Vagina (tissue), 2 donors: ENCODE measurements around the gene TMX2. TPM values are rescaled to one million over a fixed set of nuclear protein-coding genes. Genes with fewer than 3 reads are reported as not detected.

ENCODE experiments used
- DNase-seq, 2 donors: peaks; one replicate each; pipeline ENCODE4 v3.0.0-alpha.2; 2017; ENCODE audit errors: extremely low spot score in 2 of 2
- H3K27ac ChIP-seq: fragments of 200-600 bp; sonication (generic); one replicate; pipeline ENCODE4 v1.5.1; 2019
- H3K27me3 ChIP-seq: fragments of 200-600 bp; sonication (generic); one replicate; pipeline ENCODE4 v1.5.1; 2019
- H3K36me3 ChIP-seq, 2 donors: fragments of 200-600 bp; sonication (generic); one replicate each; pipeline ENCODE4 v1.5.1; 2017 to 2019
- H3K4me1 ChIP-seq: fragments of 200-600 bp; sonication (generic); one replicate; pipeline ENCODE4 v1.5.1; 2019
- H3K4me3 ChIP-seq, 2 donors: fragments of 200-600 bp; sonication (generic); 1 replicate in 1 of 2; 2 replicates in 1 of 2; pipeline ENCODE4 v1.5.1; 2016 to 2019
- H3K9me3 ChIP-seq: fragments of 200-600 bp; sonication (generic); one replicate; pipeline ENCODE4 v1.5.1; 2019
- POLR2A ChIP-seq, 2 donors: fragments of 450-650 bp; IDR thresholded peaks; one replicate each; pipeline ENCODE4 v1.6.1; 2017; ENCODE audit warnings: antibody characterized with exemption in 2 of 2, mild to moderate bottlenecking in 2 of 2, moderate library complexity in 2 of 2
- POLR2AphosphoS5 ChIP-seq, 2 donors: sonication (generic); formaldehyde crosslinking; IDR thresholded peaks; one replicate each; pipeline ENCODE4 v1.9.0; 2017; ENCODE audit warnings: antibody characterized with exemption in 2 of 2, mild to moderate bottlenecking in 2 of 2, low read depth in 1 of 2; ENCODE audit not compliant: insufficient read depth in 1 of 2
- intact Hi-C: fragments of 100-400 bp; cut with DNase I; formaldehyde crosslinking; loops from one replicate; pipeline ENCODE4 v1.15.1; 2023
- small RNA-seq: library from RNA; depleted of rRNA; stranded (forward); fragments of <200 nt; gene quantifications from one replicate; pipeline ENCODE3, GENCODE V24; 2016
- total RNA-seq: library from RNA; depleted of rRNA; stranded (reverse); fragments of >200 nt; gene quantifications from one replicate; pipeline ENCODE4 v1.2.3, GENCODE V29; 2016
- TF ChIP-seq, protein P1 (sequence below), 3 experiments: fragments of 450-650 bp in 2 of 3; fragments of 200-600 bp in 1 of 3; sonication (generic) in 1 of 3; IDR thresholded peaks; one replicate each; pipeline ENCODE4 v1.5.1; 2017 to 2019; ENCODE audit warnings: antibody characterized with exemption in 3 of 3, mild to moderate bottlenecking in 2 of 3, moderate library complexity in 2 of 3

The TMX2 gene
- total RNA-seq, 1 donor from 2014 or later, result 44.4 TPM

DNA sequence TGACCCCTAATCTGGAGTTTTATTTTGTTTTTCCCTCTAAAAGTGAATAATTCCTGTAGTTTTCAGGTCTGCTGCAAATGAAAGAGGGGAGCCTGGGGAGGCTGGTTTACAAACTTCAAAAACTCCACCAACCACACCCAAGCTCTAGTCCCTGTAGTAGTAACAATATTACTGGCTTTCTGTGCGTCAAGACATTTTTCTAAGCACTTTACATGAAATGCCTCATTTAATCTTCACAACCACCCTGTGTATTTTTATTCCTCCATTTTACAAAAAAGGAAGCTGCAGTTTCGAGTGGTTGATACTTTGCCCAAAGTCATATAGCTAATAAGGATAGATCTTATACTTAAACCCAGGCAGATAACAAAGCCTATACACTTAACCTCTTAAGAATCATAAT, 72.7 kb downstream of the TMX2 start:
- no peak for DNase-seq
- H3K4me1 ChIP-seq, result peaks cover 96% of the 10 kb centered on the region
- no peaks in the 10 kb centered on the region for H3K9me3 ChIP-seq
- H3K36me3 ChIP-seq, result no peaks in the 10 kb centered on the region
- intact Hi-C loops, result no loop called here
- H3K4me3 ChIP-seq, result no peak overlapping the region
- TF ChIP-seq, protein P1, sequence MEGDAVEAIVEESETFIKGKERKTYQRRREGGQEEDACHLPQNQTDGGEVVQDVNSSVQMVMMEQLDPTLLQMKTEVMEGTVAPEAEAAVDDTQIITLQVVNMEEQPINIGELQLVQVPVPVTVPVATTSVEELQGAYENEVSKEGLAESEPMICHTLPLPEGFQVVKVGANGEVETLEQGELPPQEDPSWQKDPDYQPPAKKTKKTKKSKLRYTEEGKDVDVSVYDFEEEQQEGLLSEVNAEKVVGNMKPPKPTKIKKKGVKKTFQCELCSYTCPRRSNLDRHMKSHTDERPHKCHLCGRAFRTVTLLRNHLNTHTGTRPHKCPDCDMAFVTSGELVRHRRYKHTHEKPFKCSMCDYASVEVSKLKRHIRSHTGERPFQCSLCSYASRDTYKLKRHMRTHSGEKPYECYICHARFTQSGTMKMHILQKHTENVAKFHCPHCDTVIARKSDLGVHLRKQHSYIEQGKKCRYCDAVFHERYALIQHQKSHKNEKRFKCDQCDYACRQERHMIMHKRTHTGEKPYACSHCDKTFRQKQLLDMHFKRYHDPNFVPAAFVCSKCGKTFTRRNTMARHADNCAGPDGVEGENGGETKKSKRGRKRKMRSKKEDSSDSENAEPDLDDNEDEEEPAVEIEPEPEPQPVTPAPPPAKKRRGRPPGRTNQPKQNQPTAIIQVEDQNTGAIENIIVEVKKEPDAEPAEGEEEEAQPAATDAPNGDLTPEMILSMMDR (IDR thresholded peaks at IDR 0.05), result no peak
- TF ChIP-seq POLR2A (IDR thresholded peaks at IDR 0.05) (no peak), POLR2AphosphoS5 (IDR thresholded peaks at IDR 0.05; ENCODE audit: insufficient read depth in 1 of 2, low read depth in 1 of 2) (no peak)
- H3K27me3 ChIP-seq, result no peaks in the 10 kb centered on the region
- no peak overlapping the region for H3K27ac ChIP-seq

DNA sequence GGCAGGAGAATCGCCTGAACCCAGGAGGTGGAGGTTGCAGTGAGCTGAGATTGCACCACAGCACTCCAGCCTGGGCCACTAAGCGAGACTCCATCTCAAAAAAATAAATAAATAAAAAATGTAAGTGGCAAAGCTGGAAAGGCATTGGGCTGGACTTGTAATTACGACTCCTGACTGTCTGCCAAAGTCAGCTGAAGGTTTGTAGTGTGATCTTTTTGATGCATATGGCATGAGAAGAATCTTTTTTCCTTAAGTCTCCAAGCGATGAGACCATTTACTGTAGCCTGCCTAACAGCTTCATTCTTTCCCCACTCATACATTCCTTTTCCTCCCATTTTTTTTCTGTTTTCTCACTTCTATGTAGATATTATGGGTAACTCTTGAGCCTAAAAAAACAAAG, 74.0 kb downstream of the TMX2 start:
- Histone ChIP-seq H3K4me3 (no peak overlapping the region), H3K9me3 (no peaks in the 10 kb centered on the region), H3K27me3 (no peaks in the 10 kb centered on the region), H3K4me1 (peaks cover 96% of the 10 kb centered on the region), H3K36me3 (no peaks in the 10 kb centered on the region), H3K27ac (peak overlapping the region; percentile 42)
- DNase-seq, result no peak
- no peak for TF ChIP-seq POLR2A (IDR thresholded peaks at IDR 0.05)
- TF ChIP-seq, protein P1 (IDR thresholded peaks at IDR 0.05), result no peak
- no peak for TF ChIP-seq POLR2AphosphoS5 (IDR thresholded peaks at IDR 0.05; ENCODE audit: insufficient read depth in 1 of 2, low read depth in 1 of 2)
- intact Hi-C loops, result no loop called here

DNA sequence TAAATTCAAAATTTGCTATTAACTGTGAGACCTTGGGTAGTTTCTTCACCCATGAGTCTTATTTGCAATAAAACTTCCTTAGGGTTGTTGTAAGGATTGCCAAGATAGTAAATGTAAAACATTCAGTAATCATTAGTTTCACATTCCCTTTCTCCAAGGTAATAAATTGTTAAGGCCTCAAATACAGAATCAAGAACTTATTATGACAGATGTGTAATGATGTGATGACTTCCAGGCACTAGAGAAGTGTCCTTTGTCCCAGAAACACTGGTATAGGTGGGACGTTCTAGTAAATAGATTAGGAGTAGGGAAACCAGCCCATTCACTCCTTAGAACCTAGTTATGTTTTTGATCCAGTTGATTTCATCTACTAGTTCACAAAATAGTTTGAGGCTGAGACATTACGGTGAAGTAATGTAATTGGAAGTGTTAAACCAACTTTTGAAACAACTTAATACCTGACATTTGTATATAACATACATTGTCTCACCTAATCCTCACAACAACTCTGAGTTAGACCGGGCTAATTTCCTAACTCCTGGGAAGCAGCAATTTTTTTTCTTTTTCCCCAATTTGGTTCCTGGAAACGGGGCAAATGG, 74.7 kb downstream of the TMX2 start:
- Histone ChIP-seq H3K4me3 (no peak overlapping the region), H3K36me3 (no peaks in the 10 kb centered on the region), H3K4me1 (peaks cover 96% of the 10 kb centered on the region), H3K27ac (peak overlapping the region; percentile 42), H3K27me3 (no peaks in the 10 kb centered on the region), H3K9me3 (no peaks in the 10 kb centered on the region)
- TF ChIP-seq POLR2A (IDR thresholded peaks at IDR 0.05) (no peak), POLR2AphosphoS5 (IDR thresholded peaks at IDR 0.05; ENCODE audit: insufficient read depth in 1 of 2, low read depth in 1 of 2) (no peak)
- TF ChIP-seq, protein P1 (IDR thresholded peaks at IDR 0.05), result no peak
- intact Hi-C loops, result no loop called here
- DNase-seq, result no peak

DNA sequence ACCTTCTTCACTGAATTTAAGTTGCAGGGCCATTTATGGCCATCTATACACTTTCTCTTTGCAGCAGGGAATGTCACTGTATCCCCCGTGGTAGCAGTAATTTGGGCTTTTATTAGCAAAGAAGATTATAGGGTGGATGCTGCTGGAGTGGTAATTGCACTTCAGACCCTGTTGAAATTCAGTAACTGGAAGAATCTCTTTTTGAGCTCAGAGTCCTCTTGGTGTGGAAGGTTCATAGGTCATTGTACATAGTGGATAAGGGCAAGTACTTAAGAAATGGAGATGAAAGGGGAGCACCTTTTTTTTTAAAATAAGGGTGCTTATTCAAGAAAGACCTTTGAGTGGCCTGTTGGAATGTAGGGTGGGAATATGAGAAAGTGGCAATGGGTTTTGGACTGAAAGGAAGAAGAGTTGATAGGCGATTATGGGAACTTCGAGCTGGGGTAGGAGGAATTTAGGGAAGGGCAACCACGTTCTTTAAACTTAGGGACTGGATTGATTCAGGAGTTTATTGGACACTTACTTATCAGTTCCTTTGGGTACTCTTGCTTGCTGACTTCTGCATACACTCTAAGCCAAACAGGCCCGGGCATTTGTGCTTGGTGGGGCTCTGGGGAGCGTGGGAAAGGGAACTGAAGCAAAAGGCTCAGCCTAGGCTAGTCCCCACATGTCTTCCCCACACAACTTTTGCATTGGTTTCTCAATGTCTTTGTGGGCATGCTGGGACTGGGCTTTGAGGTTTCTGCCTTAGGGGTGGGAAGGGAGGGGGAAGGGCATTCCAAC, 75.7 kb downstream of the TMX2 start:
- Histone ChIP-seq H3K4me3 (no peak overlapping the region), H3K9me3 (no peaks in the 10 kb centered on the region), H3K27me3 (no peaks in the 10 kb centered on the region), H3K4me1 (peaks cover 98% of the 10 kb centered on the region), H3K27ac (peak overlapping the region; percentile 42), H3K36me3 (no peaks in the 10 kb centered on the region)
- TF ChIP-seq POLR2AphosphoS5 (IDR thresholded peaks at IDR 0.05; ENCODE audit: insufficient read depth in 1 of 2, low read depth in 1 of 2) (peak in 1 of 2 donors; percentile 46), POLR2A (IDR thresholded peaks at IDR 0.05) (no peak)
- intact Hi-C loops, result no loop called here
- no peak for DNase-seq

DNA sequence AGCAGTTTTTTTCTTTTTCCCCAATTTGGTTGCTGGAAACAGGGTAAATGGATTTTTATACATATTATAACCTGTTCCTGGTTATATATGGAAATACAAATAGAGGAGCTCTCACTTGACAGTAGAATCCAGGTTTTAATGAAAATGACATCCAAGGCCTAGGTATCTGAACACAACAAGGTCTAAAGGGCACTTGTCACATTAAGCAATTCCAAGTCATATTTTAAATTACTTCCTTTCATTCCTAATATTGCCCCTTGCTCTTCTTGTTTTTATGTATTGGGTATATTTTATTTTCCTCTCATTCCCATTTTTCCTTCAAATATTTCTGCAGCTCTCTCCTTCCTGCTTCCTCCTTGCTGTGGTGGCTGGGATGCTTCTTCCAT, 76.3 kb downstream of the TMX2 start:
- Histone ChIP-seq H3K27ac (peak overlapping the region; percentile 28), H3K9me3 (no peaks in the 10 kb centered on the region), H3K4me3 (no peak overlapping the region), H3K36me3 (peaks cover 0 to 3% of the 10 kb centered on the region in 2 donors), H3K27me3 (no peaks in the 10 kb centered on the region), H3K4me1 (peaks cover 99% of the 10 kb centered on the region)
- TF ChIP-seq POLR2A (IDR thresholded peaks at IDR 0.05) (no peak), POLR2AphosphoS5 (IDR thresholded peaks at IDR 0.05; ENCODE audit: insufficient read depth in 1 of 2, low read depth in 1 of 2) (no peak)
- TF ChIP-seq, protein P1 (IDR thresholded peaks at IDR 0.05), result no peak
- DNase-seq, result no peak
- intact Hi-C loops, result no loop called here

Small RNAs within 50 kb of the gene (small RNA-seq; reads per million reads assigned to genes)
- not detected for gene TMX2-CTNND1

Other genes with a start within 250 kb of the TMX2 start
- 22.6 TPM for gene SLC43A1, start 196.9 kb upstream of the TMX2 start, total RNA-seq
- 45.2 TPM for gene TIMM10, start 181.8 kb upstream of the TMX2 start, total RNA-seq
- gene SMTNL1, start 175.0 kb upstream of the TMX2 start, total RNA-seq, result not detected
- 48.1 TPM for gene UBE2L6, start 144.9 kb upstream of the TMX2 start, total RNA-seq
- 779 TPM for gene SERPING1, start 114.9 kb upstream of the TMX2 start, total RNA-seq
- 2.7 TPM for gene YPEL4, start 62.7 kb upstream of the TMX2 start, total RNA-seq
- gene CLP1, start 54.8 kb upstream of the TMX2 start, total RNA-seq, result 10.8 TPM
- 46.2 TPM for gene ZDHHC5, start 44.5 kb upstream of the TMX2 start, total RNA-seq
- gene MED19, start 378 bp upstream of the TMX2 start, total RNA-seq, result 18.4 TPM
- gene SELENOH, start 28.9 kb downstream of the TMX2 start, total RNA-seq, result 120 TPM
- gene BTBD18, start 39.2 kb downstream of the TMX2 start, total RNA-seq, result not detected
- gene CTNND1, start 49.2 kb downstream of the TMX2 start, total RNA-seq, result 179 TPM